B cell (primary cell): ENCODE results near the gene QTRT2.

Experiments used
- CTCF ChIP-seq: fragments of 200-600 bp; IDR thresholded peaks from one replicate; pipeline ENCODE4 v1.8.0; 2022; ENCODE audit warnings: antibody characterized with exemption, mild to moderate bottlenecking
- EZH2 ChIP-seq: IDR thresholded peaks from 2 replicates; pipeline ENCODE4 v1.6.1; 2012; ENCODE audit warnings: borderline replicate concordance, low read depth, mild to moderate bottlenecking, moderate library complexity, low read length; ENCODE audit not compliant: insufficient read depth, poor library complexity, severe bottlenecking

GRCh38 chr3:114026331-114026730 lies 30.2 kb upstream of the QTRT2 start:
- TF ChIP-seq CTCF = no peak
- TF ChIP-seq EZH2 = no peak
